Measurements from ENCODE around the gene NPL. TPM values are rescaled to one million over a fixed set of nuclear protein-coding genes. Genes with fewer than 3 reads are reported as not detected.

Gene NPL
- polyA plus RNA-seq, 1 donor from 2014 or later, result 1.2 TPM

- no peaks in the 10 kb centered on the region for H3F3A ChIP-seq (ENCODE audit: insufficient read depth, low read length, poor library complexity, severe bottlenecking)
- no peak overlapping the region for H2AFZ ChIP-seq (ENCODE audit: low read depth, low read length)
- H3K9ac ChIP-seq (ENCODE audit: low read length), result no peak overlapping the region
- no peak overlapping the region for H3K4me3 ChIP-seq (ENCODE audit: low read length)
- H3K79me2 ChIP-seq (replicated peaks; ENCODE audit: insufficient read depth, low read length), result no peaks in the 10 kb centered on the region
- H3K27ac ChIP-seq (ENCODE audit: low read length), result no peak overlapping the region
- no peak for TF ChIP-seq RAD21 (conservative IDR thresholded peaks at IDR 0.05)
- TF ChIP-seq EP300 (conservative IDR thresholded peaks at IDR 0.05; ENCODE audit: poor library complexity, severe bottlenecking), result no peak
- no peak for TF ChIP-seq EZH2 (IDR thresholded peaks at IDR 0.05; ENCODE audit: borderline replicate concordance, insufficient read depth, low read length, poor library complexity, severe bottlenecking)
- TF ChIP-seq TAF1 (IDR thresholded peaks at IDR 0.05; ENCODE audit: low read depth), result no peak
- no peak for TF ChIP-seq POLR2AphosphoS5 (IDR thresholded peaks at IDR 0.05)
- TF ChIP-seq MXI1 (conservative IDR thresholded peaks at IDR 0.05; ENCODE audit: poor library complexity, severe bottlenecking), result no peak
- no peak for TF ChIP-seq CTCF (IDR thresholded peaks at IDR 0.05; ENCODE audit: poor library complexity, severe bottlenecking)
- TF ChIP-seq SMC3 (conservative IDR thresholded peaks at IDR 0.05; ENCODE audit: poor library complexity), result no peak
- no peak overlapping the region for H3K4me2 ChIP-seq (ENCODE audit: low read length)
- H3K9me3 ChIP-seq (ENCODE audit: low read length), result no peaks in the 10 kb centered on the region
- peaks cover 23% of the 10 kb centered on the region for H3K27me3 ChIP-seq (ENCODE audit: insufficient read depth, low read depth, low read length)
- H3K9me2 ChIP-seq (ENCODE audit: insufficient read depth, low read length), result no peaks in the 10 kb centered on the region
- H4K20me1 ChIP-seq (ENCODE audit: insufficient read depth), result no peaks in the 10 kb centered on the region
- H3K36me3 ChIP-seq (ENCODE audit: insufficient read depth, low read length), result no peaks in the 10 kb centered on the region
Observed at GRCh38 chr1:182785181-182785580, 4.4 kb upstream of the NPL start.

GRCh38 chr1:182786223-182786994 lies 3.2 kb upstream of the NPL start:
- Histone ChIP-seq H3K79me2 (replicated peaks; ENCODE audit: insufficient read depth, low read length) (no peaks in the 10 kb centered on the region), H3K36me3 (ENCODE audit: insufficient read depth, low read length) (no peaks in the 10 kb centered on the region), H2AFZ (ENCODE audit: low read depth, low read length) (no peak overlapping the region), H3K9me2 (ENCODE audit: insufficient read depth, low read length) (no peaks in the 10 kb centered on the region), H3K4me2 (ENCODE audit: low read length) (no peak overlapping the region), H3K4me3 (ENCODE audit: low read length) (no peak overlapping the region), H3K9ac (ENCODE audit: low read length) (no peak overlapping the region), H3K9me3 (ENCODE audit: low read length) (no peaks in the 10 kb centered on the region), H4K20me1 (ENCODE audit: insufficient read depth) (no peaks in the 10 kb centered on the region), H3F3A (ENCODE audit: insufficient read depth, low read length, poor library complexity, severe bottlenecking) (no peaks in the 10 kb centered on the region), H3K27me3 (ENCODE audit: insufficient read depth, low read depth, low read length) (peaks cover 27% of the 10 kb centered on the region), H3K27ac (ENCODE audit: low read length) (no peak overlapping the region)
- no peak for TF ChIP-seq TAF1 (IDR thresholded peaks at IDR 0.05; ENCODE audit: low read depth)
- TF ChIP-seq SMC3 (conservative IDR thresholded peaks at IDR 0.05; ENCODE audit: poor library complexity), result peak; percentile 66
- TF ChIP-seq CTCF (IDR thresholded peaks at IDR 0.05; ENCODE audit: poor library complexity, severe bottlenecking), result peak; percentile 62
- TF ChIP-seq EZH2 (IDR thresholded peaks at IDR 0.05; ENCODE audit: borderline replicate concordance, insufficient read depth, low read length, poor library complexity, severe bottlenecking), result no peak
- TF ChIP-seq RAD21 (conservative IDR thresholded peaks at IDR 0.05), result peak; percentile 57

- H3K27me3 ChIP-seq (ENCODE audit: insufficient read depth, low read depth, low read length), result peaks cover 27% of the 10 kb centered on the region
- no peaks in the 10 kb centered on the region for H3K79me2 ChIP-seq (replicated peaks; ENCODE audit: insufficient read depth, low read length)
- H3K9me3 ChIP-seq (ENCODE audit: low read length), result no peaks in the 10 kb centered on the region
- H3F3A ChIP-seq (ENCODE audit: insufficient read depth, low read length, poor library complexity, severe bottlenecking), result no peaks in the 10 kb centered on the region
- no peaks in the 10 kb centered on the region for H4K20me1 ChIP-seq (ENCODE audit: insufficient read depth)
- H3K27ac ChIP-seq (ENCODE audit: low read length), result no peak overlapping the region
- H3K36me3 ChIP-seq (ENCODE audit: insufficient read depth, low read length), result no peaks in the 10 kb centered on the region
- no peak overlapping the region for H3K4me3 ChIP-seq (ENCODE audit: low read length)
- TF ChIP-seq POLR2AphosphoS5 (IDR thresholded peaks at IDR 0.05), result no peak
- TF ChIP-seq EP300 (conservative IDR thresholded peaks at IDR 0.05; ENCODE audit: poor library complexity, severe bottlenecking), result no peak
- TF ChIP-seq CTCF (IDR thresholded peaks at IDR 0.05; ENCODE audit: poor library complexity, severe bottlenecking), result no peak
- TF ChIP-seq EZH2 (IDR thresholded peaks at IDR 0.05; ENCODE audit: borderline replicate concordance, insufficient read depth, low read length, poor library complexity, severe bottlenecking), result no peak
- no peak for TF ChIP-seq SMC3 (conservative IDR thresholded peaks at IDR 0.05; ENCODE audit: poor library complexity)
- TF ChIP-seq TAF1 (IDR thresholded peaks at IDR 0.05; ENCODE audit: low read depth), result no peak
- no peak for TF ChIP-seq REST (IDR thresholded peaks at IDR 0.05; ENCODE audit: borderline replicate concordance)
- no peak for TF ChIP-seq RAD21 (conservative IDR thresholded peaks at IDR 0.05)
- TF ChIP-seq MXI1 (conservative IDR thresholded peaks at IDR 0.05; ENCODE audit: poor library complexity, severe bottlenecking), result no peak
- H2AFZ ChIP-seq (ENCODE audit: low read depth, low read length), result no peak overlapping the region
- no peaks in the 10 kb centered on the region for H3K9me2 ChIP-seq (ENCODE audit: insufficient read depth, low read length)
- no peak overlapping the region for H3K4me2 ChIP-seq (ENCODE audit: low read length)
- no peak overlapping the region for H3K9ac ChIP-seq (ENCODE audit: low read length)
Observed at GRCh38 chr1:182786995-182787324, 2.6 kb upstream of the NPL start.
